Epidermal melanocyte (primary cell): ENCODE data around the gene TSR1.
A peak's percentile ranks its signal among the peaks of the same experiment; 100 is the strongest.

ENCODE experiments used
- DNase-seq: peaks from one replicate; pipeline ENCODE4 v3.0.0; 2011; ENCODE audit warnings: low spot score; ENCODE audit not compliant: insufficient read length

TSR1 gene

DNA sequence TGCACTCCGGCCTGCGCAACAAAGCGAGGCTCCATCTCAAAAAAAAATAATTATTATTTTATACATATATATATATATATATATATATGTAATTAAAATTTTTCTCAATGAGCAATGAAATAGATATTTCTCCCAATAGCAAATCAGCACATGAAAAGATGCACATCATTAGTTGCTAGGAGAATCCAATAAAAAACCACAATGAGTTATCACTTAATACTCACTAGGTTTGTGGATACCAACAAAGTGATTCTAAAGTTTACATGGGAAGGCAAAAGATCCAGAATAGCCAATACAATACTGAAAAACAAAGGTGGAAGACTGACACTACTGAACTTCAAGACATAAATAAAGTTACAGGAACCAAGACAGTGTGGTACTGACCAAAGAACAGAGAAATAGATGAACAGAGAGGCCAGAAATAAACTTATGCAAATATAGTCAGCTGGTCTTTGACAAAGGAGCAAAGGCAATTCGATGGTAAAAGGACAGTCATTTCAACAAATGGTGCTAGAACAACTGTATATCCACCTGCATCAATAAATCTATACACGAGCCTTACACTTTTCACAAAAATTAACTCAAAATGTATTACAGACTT lies 46.3 kb downstream of the TSR1 start:
- no peak for DNase-seq

DNA sequence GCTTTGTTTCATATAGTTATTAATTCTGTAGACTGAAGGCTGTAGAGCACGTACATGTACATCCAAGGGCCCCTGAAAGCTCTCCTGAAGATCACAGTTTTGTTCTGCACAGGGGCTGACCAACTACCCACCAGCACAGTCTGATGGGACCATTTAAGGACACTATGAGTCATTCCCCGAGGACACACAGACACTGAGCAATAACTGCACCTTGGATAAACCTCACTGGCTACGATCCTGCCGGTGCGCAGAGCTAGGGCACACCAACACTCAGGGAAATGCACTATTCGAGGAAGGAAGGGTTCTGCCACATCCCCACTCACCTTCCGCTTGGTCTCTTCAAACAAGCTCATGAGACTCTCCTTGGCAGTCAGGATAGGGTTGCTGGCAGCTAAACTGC lies 53.0 kb downstream of the TSR1 start:
- no peak for DNase-seq

GRCh38 chr17:2282297-2282873 lies 53.9 kb downstream of the TSR1 start:
- DNase-seq = peak; percentile 55

DNA sequence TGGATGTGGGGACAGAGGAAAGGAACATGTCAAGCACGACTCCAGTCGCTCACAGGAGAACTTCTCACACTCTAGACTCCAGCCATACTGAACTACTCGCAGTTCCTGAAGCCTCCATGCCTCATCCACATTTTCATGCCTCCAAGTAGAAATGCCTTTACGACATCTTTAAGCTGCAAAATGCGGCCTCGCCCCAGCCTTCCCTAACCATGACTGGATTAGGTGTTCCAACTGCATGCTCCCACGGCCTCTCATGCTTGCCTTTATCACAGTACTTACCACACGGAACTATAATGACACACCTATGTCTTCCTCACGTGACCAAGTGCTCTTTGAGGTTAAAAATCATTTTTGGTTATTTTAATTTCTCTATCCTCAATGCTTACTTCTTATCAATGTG lies 56.5 kb downstream of the TSR1 start:
- no peak for DNase-seq

DNA sequence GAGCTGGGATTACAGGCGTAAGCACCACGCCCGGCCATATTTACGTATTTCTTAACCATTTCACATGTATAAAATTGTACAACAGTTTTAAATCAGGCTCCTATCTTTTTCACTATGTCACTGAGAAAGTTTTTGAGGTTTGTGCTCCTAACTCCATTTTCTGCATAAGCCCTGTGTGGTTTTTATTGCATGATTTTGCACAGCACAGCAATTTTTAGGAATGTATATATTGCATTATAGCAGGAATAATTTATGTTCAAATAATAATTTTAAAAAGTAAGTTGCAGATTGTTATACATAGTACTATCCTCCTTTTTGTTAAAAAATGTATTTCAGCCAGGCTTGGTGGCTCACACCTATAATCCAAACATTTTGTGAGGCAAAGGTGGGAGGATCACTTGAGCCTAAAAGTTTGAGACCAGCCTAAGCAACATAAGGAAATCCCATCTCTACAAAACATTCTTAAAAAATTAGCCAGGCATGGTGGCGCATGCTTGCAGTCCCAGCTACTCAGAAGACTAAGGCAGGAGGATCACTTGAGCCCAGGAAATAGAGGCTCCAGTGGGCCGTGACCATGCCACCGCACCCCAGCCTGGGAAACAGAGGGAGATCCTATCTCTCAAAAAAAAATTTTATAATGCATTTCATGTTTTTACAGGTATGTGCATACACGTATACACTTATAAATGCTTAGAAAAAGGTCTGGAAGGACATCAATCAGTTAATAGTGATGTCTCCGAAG lies 58.7 kb downstream of the TSR1 start:
- DNase-seq = no peak

- no peak for DNase-seq
Measured at GRCh38 chr17:2275722-2276121, 60.5 kb downstream of the TSR1 start.

- DNase-seq = no peak
Measured at GRCh38 chr17:2274414-2274813, 61.8 kb downstream of the TSR1 start.
